Pancreas (tissue), 10 donors: ENCODE measurements around the gene MAP3K5. TPM values are rescaled to one million over a fixed set of nuclear protein-coding genes. Genes with fewer than 3 reads are reported as not detected.

ENCODE experiments used
- ATAC-seq, 4 donors: fragments of 200-7000 bp; cut with Tn5 transposase; one replicate each; pipeline versions ENCODE4 v1.8.0 to v1.9.1; 2020; ENCODE audit warnings: mild to moderate bottlenecking in 4 of 4, moderate library complexity in 4 of 4
- DNase-seq, 6 donors: peaks; one replicate each; pipeline ENCODE4 v3.0.0-alpha.2; 2020
- FAIRE-seq: peaks from 2 replicates; lab custom pipeline; 2012; peaks lifted over from hg19 to GRCh38; lab: Jason Lieb, UNC
- H3K27ac ChIP-seq, 4 donors: fragments of 200-600 bp; sonication (generic); 1 replicate in 3 of 4; 2 replicates in 1 of 4; pipeline versions ENCODE4 v1.5.0 to v1.8.0; 2020
- H3K27me3 ChIP-seq, 4 donors: fragments of 200-600 bp; one replicate each; pipeline ENCODE4 v1.8.0; 2021
- H3K36me3 ChIP-seq, 3 donors: fragments of 200-600 bp; sonication (generic) in 1 of 3; one replicate each; pipeline versions ENCODE4 v1.5.0 to v1.8.0; 2020 to 2021
- H3K4me1 ChIP-seq, 3 donors: fragments of 200-600 bp; one replicate each; pipeline ENCODE4 v1.8.0; 2021
- H3K4me3 ChIP-seq, 4 donors: fragments of 200-600 bp; sonication (generic) in 2 of 4; one replicate each; pipeline versions ENCODE4 v1.5.0 to v1.8.0; 2020 to 2021
- H3K9me3 ChIP-seq, 4 donors: fragments of 200-600 bp; one replicate each; pipeline ENCODE4 v1.8.0; 2021
- CTCF ChIP-seq, 4 donors: fragments of 200-600 bp; sonication (generic) in 3 of 4; IDR thresholded peaks; one replicate each; pipeline versions ENCODE4 v1.5.0 to v1.8.0; 2021; ENCODE audit warnings: antibody characterized with exemption in 4 of 4
- WGBS, 2 donors: extraction: QIAGEN DNeasy Blood & Tissue Kit; methylation state at CpG; one replicate each; pipeline ENCODE4 v1.1.7; 2013; 5-methylcytosine and 5-hydroxymethylcytosine counted together
- intact Hi-C, 3 donors: fragments of 100-400 bp; cut with DNase I; formaldehyde crosslinking; loops; one replicate each; pipeline versions ENCODE4 v1.11.1 to v1.14.2; 2022
- polyA plus RNA-seq, 2 donors: library from polyadenylated mRNA; stranded (reverse); fragments of 200-250 nt; gene quantifications; one replicate each; pipeline ENCODE4 v1.2.3, GENCODE V29; 2013
- total RNA-seq, 6 donors: library from RNA; stranded (reverse); fragmentation: NEBNext Ultra II Directional in 4 of 6; extraction: Animal tissue kit (Norgen Biotek cat#: 25700) in 4 of 6; gene quantifications; one replicate each; pipeline versions ENCODE4 v1.2.1 to v1.2.4, GENCODE V29; 2021 to 2023
- donor health status: healthy with polysubstance abuse.
- donor health status: DM: no; HTN: no; CAD: no; lungs with moderate emphysema.
- donor health status: DM: no; HTN: no; CAD: no.
- donor health status: control.
- donor health status: control.
- donor health status: Bipolar disorder and iron deficiency.
- donor health status: DM: yes; HTN: yes; CAD: no.
- donor health status: DM: no; HTN: no; CAD: no.
- donor health status: DM: no; HTN: no; CAD: no.
- donor health status: DM: yes; HTN: yes; CAD: no.

Gene MAP3K5
- total and polyA plus RNA-seq, 8 donors = 6.7 to 28.6 (median 19.4) TPM

GRCh38 chr6:136566851-136567250 lies 225.4 kb downstream of the MAP3K5 start:
- H3K27ac ChIP-seq = peak overlapping the region in 2 of 4 donors; percentile 1 to 51
- H3K4me1 ChIP-seq = peaks cover 22 to 45% (median 40%) of the 10 kb centered on the region in 3 donors
- no peaks in the 10 kb centered on the region for H3K27me3 ChIP-seq
- intact Hi-C loops = no loop called here
- DNase-seq (no peak), ATAC-seq (peak in 3 of 4 donors; percentile 31 to 48 (median 34)), FAIRE-seq (peak; percentile 57)
- TF ChIP-seq CTCF (IDR thresholded peaks at IDR 0.05) = no peak
- 37 to 42% methylated on average over 2 of the region's 2 CpGs for WGBS, 2 donors
- no peaks in the 10 kb centered on the region for H3K36me3 ChIP-seq
- no peak overlapping the region for H3K4me3 ChIP-seq
- H3K9me3 ChIP-seq = no peaks in the 10 kb centered on the region

- ATAC-seq (peak; percentile 68 to 84 (median 80)), FAIRE-seq (no peak), DNase-seq (peak in 3 of 6 donors; percentile 28 to 29 (median 29))
- WGBS, 2 donors = 44 to 48% methylated on average over 6 of the region's 6 CpGs
- H3K27me3 ChIP-seq = no peaks in the 10 kb centered on the region
- peak overlapping the region in 2 of 4 donors; percentile 1 to 51 for H3K27ac ChIP-seq
- H3K9me3 ChIP-seq = no peaks in the 10 kb centered on the region
- no peak for TF ChIP-seq CTCF (IDR thresholded peaks at IDR 0.05)
- H3K4me3 ChIP-seq = no peak overlapping the region
- intact Hi-C loops = no loop called here
- peaks cover 22 to 45% (median 40%) of the 10 kb centered on the region in 3 donors for H3K4me1 ChIP-seq
- no peaks in the 10 kb centered on the region for H3K36me3 ChIP-seq
Measured at GRCh38 chr6:136566007-136566487, 226.2 kb downstream of the MAP3K5 start.

- ATAC-seq (no peak), DNase-seq (no peak), FAIRE-seq (no peak)
- no peaks in the 10 kb centered on the region for H3K27me3 ChIP-seq
- 57 to 72% methylated on average over 1 of the region's 1 CpG for WGBS, 2 donors
- no peaks in the 10 kb centered on the region for H3K9me3 ChIP-seq
- no peak overlapping the region for H3K27ac ChIP-seq
- no peak overlapping the region for H3K4me3 ChIP-seq
- no peak for TF ChIP-seq CTCF (IDR thresholded peaks at IDR 0.05)
- no peaks in the 10 kb centered on the region for H3K36me3 ChIP-seq
- intact Hi-C loops = no loop called here
- peaks cover 22 to 45% (median 40%) of the 10 kb centered on the region in 3 donors for H3K4me1 ChIP-seq
Measured at GRCh38 chr6:136564180-136564579, 228.1 kb downstream of the MAP3K5 start.

- Histone ChIP-seq H3K9me3 (no peaks in the 10 kb centered on the region), H3K27me3 (no peaks in the 10 kb centered on the region), H3K36me3 (no peaks in the 10 kb centered on the region), H3K27ac (no peak overlapping the region), H3K4me1 (peaks cover 22 to 45% (median 40%) of the 10 kb centered on the region in 3 donors), H3K4me3 (no peak overlapping the region)
- DNase-seq (no peak), ATAC-seq (no peak), FAIRE-seq (no peak)
- intact Hi-C loops = no loop called here
- 72 to 74% methylated on average over 6 of the region's 6 CpGs for WGBS, 2 donors
- no peak for TF ChIP-seq CTCF (IDR thresholded peaks at IDR 0.05)
Measured at GRCh38 chr6:136563386-136564152, 228.7 kb downstream of the MAP3K5 start.

- H3K4me1 ChIP-seq = peaks cover 22 to 31% (median 28%) of the 10 kb centered on the region in 3 donors
- no peak overlapping the region for H3K27ac ChIP-seq
- ATAC-seq = no peak
- H3K27me3 ChIP-seq = no peaks in the 10 kb centered on the region
- intact Hi-C loops = no loop called here
- WGBS, 2 donors = 78 to 94% methylated on average over 2 of the region's 2 CpGs
- H3K36me3 ChIP-seq = peaks cover 0 to 5% (median 0%) of the 10 kb centered on the region in 3 donors
- H3K4me3 ChIP-seq = no peak overlapping the region
- TF ChIP-seq CTCF (IDR thresholded peaks at IDR 0.05) = no peak
- no peak for FAIRE-seq
- no peak for DNase-seq
- no peaks in the 10 kb centered on the region for H3K9me3 ChIP-seq
Measured at GRCh38 chr6:136562211-136562610, 230.1 kb downstream of the MAP3K5 start.
